Measurements from ENCODE around the gene CHMP2B. TPM values are rescaled to one million over a fixed set of nuclear protein-coding genes. Genes with fewer than 3 reads are reported as not detected.

Gene CHMP2B
- total RNA-seq, 1 experiment from 2014 or later = 54.3 TPM

DNA sequence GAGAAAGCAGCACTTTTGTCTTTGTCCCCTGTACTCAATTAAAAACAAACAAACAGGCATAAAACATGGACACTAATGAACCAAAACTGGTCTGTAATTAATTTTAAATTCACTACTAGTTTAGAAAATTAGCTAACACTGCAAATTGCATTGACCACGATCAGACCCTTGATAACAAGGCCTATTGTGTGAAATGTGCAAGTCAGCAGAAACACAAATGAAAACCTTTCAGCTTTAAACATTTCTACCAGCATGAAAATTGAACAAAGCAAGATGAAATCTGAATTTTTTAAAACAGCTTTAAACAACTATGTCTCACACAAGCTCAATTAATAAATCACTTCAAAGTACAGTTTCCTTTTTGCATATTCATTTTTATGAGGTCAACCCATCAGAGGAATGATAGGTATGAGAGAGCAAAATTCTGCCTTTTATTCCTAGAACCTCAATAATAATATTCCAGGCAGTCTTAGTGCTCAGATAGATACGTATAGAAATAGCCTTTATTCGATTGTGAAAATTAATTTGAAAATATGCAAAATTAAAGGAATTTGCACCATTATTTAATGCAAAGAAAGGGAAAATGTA is 27.0 kb upstream of the CHMP2B start:
- RAD21 ChIA-PET (ENCODE audit: low non-redundant PET in 1 of 2, low total read pairs in 2 of 2, uncharacterized antibody in 2 of 2, unreplicated experiment in 2 of 2) = no interaction called here
- H3K9me3 ChIP-seq (ENCODE audit: control insufficient read depth in 1 of 2, insufficient read depth in 1 of 2, low read depth in 1 of 2, low read length in 2 of 2) = no peaks in the 10 kb centered on the region
- no peaks in the 10 kb centered on the region for H3K36me3 ChIP-seq (ENCODE audit: control insufficient read depth in 1 of 2, insufficient read depth in 2 of 2, low read length in 2 of 2)
- H2AFZ ChIP-seq (ENCODE audit: low read depth, low read length, poor library complexity, severe bottlenecking) = no peak overlapping the region
- H3K4me1 ChIP-seq (ENCODE audit: control insufficient read depth in 1 of 2, insufficient read depth in 2 of 2, low read length in 2 of 2) = no peaks in the 10 kb centered on the region
- DNase-seq (ENCODE audit: low read depth, low spot score) = no peak
- no peak overlapping the region for H3K4me3 ChIP-seq (replicated peaks in 1 of 2; ENCODE audit: low read depth in 1 of 2, low read length in 2 of 2)
- intact Hi-C loops (cut with micrococcal nuclease) = no loop called here
- POLR2A ChIA-PET = no interaction called here
- BruUV-seq (replicated peaks) = no TSS peak
- H3K27me3 ChIP-seq (ENCODE audit: insufficient read depth, low read length) = no peaks in the 10 kb centered on the region
- TF ChIP-seq EGR1 (IDR thresholded peaks at IDR 0.05; ENCODE audit: low read depth) = no peak
- TF ChIP-seq, protein P1, sequence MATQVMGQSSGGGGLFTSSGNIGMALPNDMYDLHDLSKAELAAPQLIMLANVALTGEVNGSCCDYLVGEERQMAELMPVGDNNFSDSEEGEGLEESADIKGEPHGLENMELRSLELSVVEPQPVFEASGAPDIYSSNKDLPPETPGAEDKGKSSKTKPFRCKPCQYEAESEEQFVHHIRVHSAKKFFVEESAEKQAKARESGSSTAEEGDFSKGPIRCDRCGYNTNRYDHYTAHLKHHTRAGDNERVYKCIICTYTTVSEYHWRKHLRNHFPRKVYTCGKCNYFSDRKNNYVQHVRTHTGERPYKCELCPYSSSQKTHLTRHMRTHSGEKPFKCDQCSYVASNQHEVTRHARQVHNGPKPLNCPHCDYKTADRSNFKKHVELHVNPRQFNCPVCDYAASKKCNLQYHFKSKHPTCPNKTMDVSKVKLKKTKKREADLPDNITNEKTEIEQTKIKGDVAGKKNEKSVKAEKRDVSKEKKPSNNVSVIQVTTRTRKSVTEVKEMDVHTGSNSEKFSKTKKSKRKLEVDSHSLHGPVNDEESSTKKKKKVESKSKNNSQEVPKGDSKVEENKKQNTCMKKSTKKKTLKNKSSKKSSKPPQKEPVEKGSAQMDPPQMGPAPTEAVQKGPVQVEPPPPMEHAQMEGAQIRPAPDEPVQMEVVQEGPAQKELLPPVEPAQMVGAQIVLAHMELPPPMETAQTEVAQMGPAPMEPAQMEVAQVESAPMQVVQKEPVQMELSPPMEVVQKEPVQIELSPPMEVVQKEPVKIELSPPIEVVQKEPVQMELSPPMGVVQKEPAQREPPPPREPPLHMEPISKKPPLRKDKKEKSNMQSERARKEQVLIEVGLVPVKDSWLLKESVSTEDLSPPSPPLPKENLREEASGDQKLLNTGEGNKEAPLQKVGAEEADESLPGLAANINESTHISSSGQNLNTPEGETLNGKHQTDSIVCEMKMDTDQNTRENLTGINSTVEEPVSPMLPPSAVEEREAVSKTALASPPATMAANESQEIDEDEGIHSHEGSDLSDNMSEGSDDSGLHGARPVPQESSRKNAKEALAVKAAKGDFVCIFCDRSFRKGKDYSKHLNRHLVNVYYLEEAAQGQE (IDR thresholded peaks at IDR 0.05; ENCODE audit: low read depth) = no peak
- TF ChIP-seq, protein P2, sequence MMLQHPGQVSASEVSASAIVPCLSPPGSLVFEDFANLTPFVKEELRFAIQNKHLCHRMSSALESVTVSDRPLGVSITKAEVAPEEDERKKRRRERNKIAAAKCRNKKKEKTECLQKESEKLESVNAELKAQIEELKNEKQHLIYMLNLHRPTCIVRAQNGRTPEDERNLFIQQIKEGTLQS (IDR thresholded peaks at IDR 0.05) = no peak
- TF ChIP-seq, protein P3, sequence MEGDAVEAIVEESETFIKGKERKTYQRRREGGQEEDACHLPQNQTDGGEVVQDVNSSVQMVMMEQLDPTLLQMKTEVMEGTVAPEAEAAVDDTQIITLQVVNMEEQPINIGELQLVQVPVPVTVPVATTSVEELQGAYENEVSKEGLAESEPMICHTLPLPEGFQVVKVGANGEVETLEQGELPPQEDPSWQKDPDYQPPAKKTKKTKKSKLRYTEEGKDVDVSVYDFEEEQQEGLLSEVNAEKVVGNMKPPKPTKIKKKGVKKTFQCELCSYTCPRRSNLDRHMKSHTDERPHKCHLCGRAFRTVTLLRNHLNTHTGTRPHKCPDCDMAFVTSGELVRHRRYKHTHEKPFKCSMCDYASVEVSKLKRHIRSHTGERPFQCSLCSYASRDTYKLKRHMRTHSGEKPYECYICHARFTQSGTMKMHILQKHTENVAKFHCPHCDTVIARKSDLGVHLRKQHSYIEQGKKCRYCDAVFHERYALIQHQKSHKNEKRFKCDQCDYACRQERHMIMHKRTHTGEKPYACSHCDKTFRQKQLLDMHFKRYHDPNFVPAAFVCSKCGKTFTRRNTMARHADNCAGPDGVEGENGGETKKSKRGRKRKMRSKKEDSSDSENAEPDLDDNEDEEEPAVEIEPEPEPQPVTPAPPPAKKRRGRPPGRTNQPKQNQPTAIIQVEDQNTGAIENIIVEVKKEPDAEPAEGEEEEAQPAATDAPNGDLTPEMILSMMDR (IDR thresholded peaks at IDR 0.05 in 2 of 3, conservative IDR thresholded peaks at IDR 0.05 in 1 of 3; ENCODE audit: borderline replicate concordance in 1 of 3, insufficient read depth in 1 of 3, low read depth in 2 of 3, low read length in 2 of 3) = no peak
- no peak for TF ChIP-seq CBX3 (IDR thresholded peaks at IDR 0.05; ENCODE audit: low read depth)
- no peak for TF ChIP-seq YY1 (IDR thresholded peaks at IDR 0.05; ENCODE audit: extremely low read depth, insufficient replicate concordance, low read depth, low read length)
- no peaks in the 10 kb centered on the region for H4K20me1 ChIP-seq (ENCODE audit: insufficient read depth)
- CTCF ChIA-PET = no interaction called here
- no peaks in the 10 kb centered on the region for H3K9me2 ChIP-seq (ENCODE audit: insufficient read depth)
- no peak overlapping the region for H3K27ac ChIP-seq (ENCODE audit: low read depth, low read length)
- H3K79me2 ChIP-seq (ENCODE audit: insufficient read depth, low read length) = no peaks in the 10 kb centered on the region
- no peak for ATAC-seq
- H3K9ac ChIP-seq (ENCODE audit: low read length) = no peak overlapping the region
- H3K4me2 ChIP-seq (ENCODE audit: low read length) = no peak overlapping the region

Data from HCT116 (cell line).